BJ (cell line): ENCODE data around the gene AK9. TPM values are rescaled to one million over a fixed set of nuclear protein-coding genes. Genes with fewer than 3 reads are reported as not detected.

ENCODE experiments used
- CTCF ChIA-PET: fragments of 350-600 bp; formaldehyde crosslinking; extraction: SDS; loops from one replicate; lab custom pipeline; 2021; ENCODE audit warnings: antibody characterized with exemption, inconsistent platforms; lab: Yijun Ruan, JAX
- POLR2A ChIA-PET: fragments of 300-600 bp; sonication (Branson Sonifier 250); formaldehyde crosslinking; extraction: SDS; loops from one replicate; lab custom pipeline; 2021; ENCODE audit warnings: antibody characterized with exemption; lab: Charles Lee
- DNase-seq: peaks from one replicate; pipeline ENCODE4 v3.0.0-alpha.2; 2011; ENCODE audit warnings: low read depth
- H3K27me3 ChIP-seq: 2 replicates; pipeline ENCODE4 v1.6.0; 2011; ENCODE audit warnings: low read length; ENCODE audit not compliant: control insufficient read depth, insufficient read depth
- H3K36me3 ChIP-seq: 2 replicates; pipeline ENCODE4 v1.5.1; 2011; ENCODE audit warnings: low read length; ENCODE audit not compliant: control insufficient read depth, insufficient read depth
- H3K4me3 ChIP-seq: 2 replicates; pipeline ENCODE4 v1.5.1; 2011; ENCODE audit warnings: low read depth, mild to moderate bottlenecking, control low read depth, low read length
- polyA plus RNA-seq: library from polyadenylated mRNA; depleted of rRNA; stranded (reverse); fragments of >200 nt; gene quantifications from 2 replicates; pipeline ENCODE4 v1.2.3, GENCODE V29; 2011
- TF ChIP-seq, protein P1 (sequence below): IDR thresholded peaks from 2 replicates; pipeline ENCODE4 v1.5.1; 2011; ENCODE audit warnings: low read depth, mild to moderate bottlenecking, control low read depth, inconsistent platforms, low read length, moderate library complexity; ENCODE audit not compliant: insufficient read depth

Gene AK9
- polyA plus RNA-seq, 1 experiment: 1.3 TPM

DNA sequence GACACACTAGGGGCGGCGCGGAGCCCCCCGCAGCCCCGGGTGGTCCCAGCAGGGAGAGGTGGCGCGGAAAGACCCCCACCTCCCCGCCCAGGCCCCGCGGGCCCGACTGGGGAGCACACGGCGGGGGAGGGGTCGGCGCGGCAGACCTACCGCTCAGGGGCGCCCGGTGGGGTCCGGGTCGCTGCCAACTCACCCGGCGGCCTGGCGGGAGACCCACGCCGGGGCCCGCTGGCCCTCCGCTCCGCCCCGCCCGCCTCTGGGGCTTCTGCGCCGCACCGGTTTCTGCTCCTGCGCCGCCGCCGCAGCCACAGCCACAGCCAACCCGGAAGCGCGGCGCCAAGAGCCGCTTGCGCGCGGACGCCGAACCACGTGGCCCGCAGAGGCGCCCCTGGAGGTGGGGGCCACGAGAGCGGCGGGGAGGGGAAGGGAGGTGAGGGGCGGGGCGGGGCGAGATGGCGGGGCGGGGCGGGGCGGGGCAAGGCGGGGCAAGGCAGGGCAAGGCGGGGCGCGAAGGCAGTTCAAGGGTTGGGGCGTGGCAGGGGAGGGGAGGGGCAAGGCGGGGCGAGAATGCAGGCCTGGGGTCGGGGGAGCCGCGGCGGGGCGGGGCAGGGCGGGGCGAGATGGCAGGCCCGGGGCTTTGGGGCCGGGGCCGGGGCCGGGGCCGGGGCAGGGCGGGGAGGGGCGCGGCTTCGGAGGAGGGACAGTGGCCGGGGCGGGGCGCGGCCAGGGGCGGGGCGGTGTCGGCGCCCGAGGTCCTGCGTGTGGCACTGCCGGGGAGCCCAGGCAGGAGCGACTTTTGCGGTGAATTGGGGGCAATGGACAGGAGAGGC is 207.9 kb downstream of the AK9 start, which contains the start of gene ZBTB24:
Gene ZBTB24, minus strand, starts transcription at position 315 of the 830 bp plus-strand sequence. CDS start 1,193 bp downstream, outside the sequence.
- no peak for DNase-seq
- TF ChIP-seq, protein P1, sequence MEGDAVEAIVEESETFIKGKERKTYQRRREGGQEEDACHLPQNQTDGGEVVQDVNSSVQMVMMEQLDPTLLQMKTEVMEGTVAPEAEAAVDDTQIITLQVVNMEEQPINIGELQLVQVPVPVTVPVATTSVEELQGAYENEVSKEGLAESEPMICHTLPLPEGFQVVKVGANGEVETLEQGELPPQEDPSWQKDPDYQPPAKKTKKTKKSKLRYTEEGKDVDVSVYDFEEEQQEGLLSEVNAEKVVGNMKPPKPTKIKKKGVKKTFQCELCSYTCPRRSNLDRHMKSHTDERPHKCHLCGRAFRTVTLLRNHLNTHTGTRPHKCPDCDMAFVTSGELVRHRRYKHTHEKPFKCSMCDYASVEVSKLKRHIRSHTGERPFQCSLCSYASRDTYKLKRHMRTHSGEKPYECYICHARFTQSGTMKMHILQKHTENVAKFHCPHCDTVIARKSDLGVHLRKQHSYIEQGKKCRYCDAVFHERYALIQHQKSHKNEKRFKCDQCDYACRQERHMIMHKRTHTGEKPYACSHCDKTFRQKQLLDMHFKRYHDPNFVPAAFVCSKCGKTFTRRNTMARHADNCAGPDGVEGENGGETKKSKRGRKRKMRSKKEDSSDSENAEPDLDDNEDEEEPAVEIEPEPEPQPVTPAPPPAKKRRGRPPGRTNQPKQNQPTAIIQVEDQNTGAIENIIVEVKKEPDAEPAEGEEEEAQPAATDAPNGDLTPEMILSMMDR: no peak
- ChIA-PET CTCF (no interaction called here), POLR2A (no interaction called here)
- Histone ChIP-seq H3K36me3 (peaks cover 4% of the 10 kb centered on the region; the same call in 1 of the 2 replicates), H3K27me3 (0 out of 2 replicates have a peak, but pooled peaks cover 1% of the 10 kb centered on the region), H3K4me3 (peak within 1 kb of the TSS; percentile 86)

DNA sequence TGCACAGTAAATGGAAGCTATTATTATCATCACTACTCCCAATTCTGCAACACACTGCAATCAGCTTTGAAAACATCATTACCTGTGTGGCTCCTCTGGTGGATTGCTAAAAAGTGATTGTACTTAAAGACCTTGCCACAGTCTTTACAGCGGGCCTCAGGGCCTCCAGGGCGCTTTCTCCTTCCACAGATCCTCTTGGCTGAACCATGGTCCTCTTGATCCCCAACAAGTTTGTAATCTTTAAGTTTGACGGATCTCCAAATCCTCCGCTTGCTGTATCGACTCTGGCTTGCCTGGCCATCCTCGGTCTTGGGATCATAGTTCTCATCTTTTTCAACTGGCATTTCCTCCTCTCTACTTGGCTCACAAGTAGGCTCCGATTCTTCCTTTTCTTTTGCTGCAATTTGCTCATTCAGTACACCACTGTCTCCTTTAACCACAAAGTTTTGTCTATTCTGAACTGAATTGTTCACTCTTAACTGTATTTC is 210.0 kb downstream of the AK9 start:
- Histone ChIP-seq H3K36me3 (peaks cover 4% of the 10 kb centered on the region; the same call in 1 of the 2 replicates), H3K4me3 (no peak overlapping the region), H3K27me3 (0 out of 2 replicates have a peak, but pooled peaks cover 1% of the 10 kb centered on the region)
- DNase-seq: no peak
- ChIA-PET CTCF (interaction anchor here (0.9 to 1.1 kb wide), 2 partner anchors 18 to 28 kb away, joined by 3 read pairs; no protein-coding TSS in a partner anchor), POLR2A (interaction anchor here (0.6 kb wide), 1 partner anchor 25 kb away, joined by 3 read pairs; no protein-coding TSS in a partner anchor)
- TF ChIP-seq, protein P1: no peak

DNA sequence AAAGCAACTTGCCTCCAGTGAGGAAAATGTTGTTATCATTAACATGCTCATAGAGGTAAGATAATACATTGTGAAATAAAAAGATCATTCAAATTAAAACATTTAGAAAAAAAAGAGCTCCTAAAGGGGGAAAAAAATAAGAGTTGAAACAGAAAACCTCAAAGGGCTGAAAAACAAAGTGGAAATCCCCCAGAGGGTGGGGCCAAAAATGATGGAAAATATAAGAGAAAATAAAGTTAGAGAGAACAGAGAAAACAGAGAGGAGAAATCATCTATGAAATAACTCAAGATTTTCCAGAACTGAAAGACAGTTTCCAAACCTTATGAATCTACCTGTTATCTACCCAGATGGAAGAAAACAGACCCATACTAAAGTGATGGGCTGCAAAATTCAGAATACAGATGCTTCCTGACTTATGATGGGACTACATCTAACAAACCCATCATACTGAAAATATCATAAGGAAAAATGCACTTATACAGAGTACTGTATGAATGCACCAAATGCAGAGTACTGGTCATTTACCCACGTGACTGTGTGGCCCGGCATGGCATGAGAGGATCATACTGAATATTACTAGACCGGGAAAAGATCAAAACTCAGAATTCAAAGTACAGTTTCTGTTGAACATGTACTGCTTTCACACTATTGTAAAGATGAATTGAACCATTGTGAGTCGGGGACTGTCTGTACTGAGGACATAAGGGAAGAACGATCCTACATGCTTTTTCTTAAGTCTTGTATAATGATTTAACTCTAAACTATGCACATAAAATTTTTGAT is 212.0 kb downstream of the AK9 start:
- TF ChIP-seq, protein P1: no peak
- ChIA-PET CTCF (interaction anchor here (0.6 to 1.1 kb wide), 2 partner anchors 31 to 429 kb away, joined by 3 to 4 read pairs; no protein-coding TSS in a partner anchor), POLR2A (interaction anchor here (0.7 kb wide), 1 partner anchor 23 kb away, joined by 16 read pairs; the partner anchor contains the start of gene MICAL1)
- DNase-seq: no peak
- H3K36me3 ChIP-seq: peaks cover 5% of the 10 kb centered on the region; the same call in 1 of the 2 replicates
- no peak overlapping the region for H3K4me3 ChIP-seq
- H3K27me3 ChIP-seq: no peaks in the 10 kb centered on the region

DNA sequence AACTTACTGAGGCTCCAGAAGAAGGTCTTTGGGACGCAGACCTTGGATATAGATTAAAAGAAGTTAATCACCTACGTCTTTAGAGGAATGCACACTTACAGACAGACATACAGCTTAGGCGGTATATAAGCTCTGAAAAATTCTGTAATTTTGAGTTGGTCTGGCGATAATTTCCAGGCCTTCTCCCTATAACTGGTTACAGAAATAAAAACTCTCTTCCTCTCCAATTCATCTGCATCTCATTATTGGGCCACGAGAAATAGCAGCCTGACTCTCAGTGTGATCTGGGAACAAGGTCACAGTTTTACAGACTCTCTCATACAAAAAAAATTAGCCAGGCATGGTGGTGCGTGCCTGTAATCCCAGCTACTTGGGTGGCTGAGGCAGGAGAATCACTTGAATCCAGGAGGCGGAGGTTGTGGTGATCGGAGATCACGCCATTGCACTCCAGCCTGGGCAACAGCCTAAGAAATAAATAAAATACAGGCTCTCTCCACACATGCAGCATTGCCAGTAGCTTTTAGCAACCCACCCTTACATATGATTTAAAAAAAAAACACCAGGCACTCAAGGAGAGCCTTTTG is 212.7 kb downstream of the AK9 start:
- H3K36me3 ChIP-seq: peaks cover 6% of the 10 kb centered on the region; the same call in 1 of the 2 replicates
- CTCF ChIA-PET: interaction anchor here (0.6 to 1.1 kb wide), 2 partner anchors 32 to 429 kb away, joined by 3 to 4 read pairs; no protein-coding TSS in a partner anchor
- TF ChIP-seq, protein P1: no peak
- POLR2A ChIA-PET: interaction anchor here (0.7 kb wide), 1 partner anchor 23 kb away, joined by 16 read pairs; the partner anchor contains the start of gene MICAL1
- no peak overlapping the region for H3K4me3 ChIP-seq
- DNase-seq: peak; percentile 61
- no peaks in the 10 kb centered on the region for H3K27me3 ChIP-seq
